ENCODE results near the gene EEFSEC. TPM values are rescaled to one million over a fixed set of nuclear protein-coding genes. Genes with fewer than 3 reads are reported as not detected.
A peak's percentile ranks its signal among the peaks of the same experiment; 100 is the strongest.

EEFSEC gene
- total and polyA plus RNA-seq, 2 of the 8 experiments (the other 6 are each of a cell fraction or from before 2014, with no cell fraction given), result 13.1 to 19.8 TPM

- H2BK20ac ChIP-seq (ENCODE audit: low read length), result 0 out of 2 replicates have a peak overlapping the region, but pooled peaks have one; percentile 48
- DNase-seq (ENCODE audit: low read depth in 1 of 2, low spot score in 2 of 2) (no peak), FAIRE-seq (no peak)
- peaks cover 6 to 47% (median 39%) of the 10 kb centered on the region in 4 experiments for H3K4me1 ChIP-seq (replicated peaks in 1 of 4; ENCODE audit: control insufficient read depth in 3 of 4, insufficient read depth in 4 of 4, low read length in 3 of 4)
- no peak overlapping the region for H4K5ac ChIP-seq (ENCODE audit: insufficient read length, low read depth, low read length)
- H3K4me2 ChIP-seq (ENCODE audit: insufficient read depth in 1 of 2, low read depth in 2 of 2, low read length in 2 of 2), result no peak overlapping the region
- TF ChIP-seq RNF2 (IDR thresholded peaks at IDR 0.05; ENCODE audit: borderline replicate concordance, low read depth, low read length, missing control alignments, poor library complexity, severe bottlenecking) (no peak), SUZ12 (IDR thresholded peaks at IDR 0.05; ENCODE audit: low read length) (peak; percentile 16; the same call in 1 of the 2 replicates), NANOG (IDR thresholded peaks at IDR 0.05; ENCODE audit: insufficient read depth, low read depth, low read length, poor library complexity, severe bottlenecking) (no peak)
- H4K20me1 ChIP-seq (replicated peaks in 1 of 2; ENCODE audit: control insufficient read depth in 1 of 2, insufficient read depth in 2 of 2, low read length in 2 of 2), result peaks cover 6 to 11% of the 10 kb centered on the region in 2 experiments
- no peak overlapping the region for H3K14ac ChIP-seq (ENCODE audit: insufficient read length)
- no peak overlapping the region for H2BK120ac ChIP-seq (replicated peaks; ENCODE audit: low read depth, low read length)
- peak overlapping the region; percentile 90; the same call in 1 of the 2 replicates for H3K18ac ChIP-seq (ENCODE audit: extremely low read depth, low read length)
- no peaks in the 10 kb centered on the region for H3K79me2 ChIP-seq (ENCODE audit: control insufficient read depth in 1 of 2, insufficient read depth in 2 of 2, low read length in 2 of 2)
- H2AK5ac ChIP-seq (ENCODE audit: low read depth, low read length), result peak overlapping the region; percentile 88; the same call in 1 of the 2 replicates
- ChIA-PET CTCF (ENCODE audit: partially characterized antibody) (interaction anchor here (0.6 to 11.0 kb wide), 10 partner anchors 8 to 153 kb away, joined by 3 to 144 read pairs (median 4); partner anchors contain the start of gene GATA2), POLR2A (ENCODE audit: partially characterized antibody) (interaction anchor here (1.2 kb wide), 1 partner anchor 52 kb away, joined by 3 read pairs; no protein-coding TSS in a partner anchor)
- peak overlapping the region; percentile 44 for H3K4ac ChIP-seq (replicated peaks; ENCODE audit: insufficient read length, low read depth, low read length)
- peaks cover 12 to 73% (median 66%) of the 10 kb centered on the region in 4 experiments for H3K27me3 ChIP-seq (replicated peaks in 1 of 4; ENCODE audit: control insufficient read depth in 3 of 4, extremely low read depth in 1 of 4, insufficient read depth in 3 of 4, low read length in 3 of 4)
- WGBS, 2 experiments (ENCODE audit: extremely low coverage in 1 of 2, insufficient coverage in 1 of 2, insufficient read length in 1 of 2, insufficient replicate concordance in 2 of 2, low coverage in 1 of 2, low lambda C conversion rate in 2 of 2, missing lambda C conversion rate in 1 of 2), result 71% methylated on average over 8 of the region's 8 CpGs; no CpG with 5 or more reads in 1 of the 2 experiments
- H2BK12ac ChIP-seq (ENCODE audit: low read depth, low read length), result peak overlapping the region; percentile 80; the same call in 1 of the 2 replicates
- H3K9ac ChIP-seq (replicated peaks in 1 of 4; ENCODE audit: extremely low read depth in 1 of 4, low read depth in 3 of 4, low read length in 3 of 4), result no peak overlapping the region
- no peaks in the 10 kb centered on the region for H3K36me3 ChIP-seq (ENCODE audit: control insufficient read depth in 2 of 4, insufficient read depth in 4 of 4, low read length in 3 of 4)
- peak overlapping the region; percentile 55; the same call in 1 of the 2 replicates for H2BK15ac ChIP-seq (ENCODE audit: low read length)
- no peaks in the 10 kb centered on the region for H3K9me3 ChIP-seq (ENCODE audit: insufficient read depth in 2 of 2, low read depth in 1 of 2, low read length in 1 of 2)
- H4K8ac ChIP-seq (ENCODE audit: extremely low read depth, insufficient read depth, low read length), result no peak overlapping the region
- H3K4me3 ChIP-seq (ENCODE audit: extremely low read depth in 1 of 4, insufficient read depth in 2 of 4, low read depth in 3 of 4, low read length in 4 of 4), result no peak overlapping the region
- H2AFZ ChIP-seq (ENCODE audit: low read length), result no peak overlapping the region
- no peak overlapping the region for H3K56ac ChIP-seq (replicated peaks; ENCODE audit: insufficient read length, low read depth, low read length)
- H4K91ac ChIP-seq (replicated peaks; ENCODE audit: insufficient read length, low read length), result peak overlapping the region; percentile 72
- H3K23ac ChIP-seq (ENCODE audit: insufficient read length), result no peak overlapping the region
- no peak overlapping the region for H3K27ac ChIP-seq (ENCODE audit: low read depth, low read length)
- peaks cover 9% of the 10 kb centered on the region; the same call in 1 of the 2 replicates for H3K23me2 ChIP-seq (ENCODE audit: low read depth, low read length)
- H3K79me1 ChIP-seq (ENCODE audit: low read depth, low read length), result no peaks in the 10 kb centered on the region
- H2BK5ac ChIP-seq (ENCODE audit: low read depth, low read length), result no peak overlapping the region; the same call in 1 of the 2 replicates
Observed at GRCh38 chr3:128430731-128431130, 277.4 kb downstream of the EEFSEC start.
